DOHH2 (cell line): Measurements from ENCODE around the gene PHF13.

ENCODE experiments used
- CTCF ChIP-seq: fragments of 200-600 bp; sonication (generic); IDR thresholded peaks from one replicate; pipeline ENCODE4 v1.5.1; 2014; ENCODE audit warnings: antibody characterized with exemption, mild to moderate bottlenecking, low read depth, low read length; ENCODE audit not compliant: poor library complexity, severe bottlenecking
- EZH2phosphoT487 ChIP-seq: fragments of 200-600 bp; sonication (generic); IDR thresholded peaks from 2 replicates; pipeline ENCODE4 v1.6.1; 2017; ENCODE audit warnings: borderline replicate concordance, mild to moderate bottlenecking, antibody characterized with exemption, low read length, moderate library complexity, mixed read lengths

- TF ChIP-seq CTCF (no peak), EZH2phosphoT487 (no peak)
These were observed 28.3 kb upstream of the PHF13 start for GRCh38 chr1:6585081-6585722.
